ENCODE results near the gene TNS3. TPM values are rescaled to one million over a fixed set of nuclear protein-coding genes. Genes with fewer than 3 reads are reported as not detected.

The TNS3 gene
- total RNA-seq, 1 experiment from 2014 or later, result 533 TPM

DNA sequence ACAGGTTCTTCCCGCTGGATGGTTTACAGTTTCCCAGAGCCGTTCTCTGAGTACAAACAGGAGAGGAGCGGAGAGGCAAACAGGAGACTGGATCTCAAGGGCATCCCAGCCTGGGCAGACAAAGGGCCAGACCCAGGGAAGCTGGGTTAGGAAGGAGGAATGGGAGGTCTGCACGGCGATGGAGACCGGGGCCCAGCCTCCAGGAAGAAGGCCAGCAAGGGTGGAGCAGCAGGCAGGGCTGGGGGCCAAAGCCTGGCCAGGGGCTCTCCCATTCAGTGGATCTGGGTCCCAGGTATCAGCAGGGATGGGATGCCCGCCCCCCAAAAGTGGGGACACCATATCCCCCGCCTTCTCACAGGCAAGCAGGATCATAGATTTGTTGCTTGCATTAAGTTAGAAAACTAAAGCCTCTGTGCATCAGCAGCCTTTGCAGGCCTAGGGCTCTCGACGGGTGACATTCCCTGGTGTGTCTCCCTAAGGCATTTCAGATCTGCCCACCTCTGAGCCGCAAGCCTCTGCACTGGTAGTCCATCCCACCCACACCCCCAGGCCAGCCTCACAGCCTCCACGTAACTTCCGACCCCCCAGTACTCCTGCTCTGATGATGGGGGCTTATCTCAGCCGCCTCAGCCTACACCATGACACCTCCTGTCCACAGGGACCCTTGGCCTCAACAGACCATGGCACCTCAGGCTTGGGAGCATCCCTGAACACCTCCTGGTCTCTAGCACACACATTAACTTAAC lies 59.9 kb downstream of the TNS3 start:
- no TSS peak for BruUV-seq (replicated peaks)

DNA sequence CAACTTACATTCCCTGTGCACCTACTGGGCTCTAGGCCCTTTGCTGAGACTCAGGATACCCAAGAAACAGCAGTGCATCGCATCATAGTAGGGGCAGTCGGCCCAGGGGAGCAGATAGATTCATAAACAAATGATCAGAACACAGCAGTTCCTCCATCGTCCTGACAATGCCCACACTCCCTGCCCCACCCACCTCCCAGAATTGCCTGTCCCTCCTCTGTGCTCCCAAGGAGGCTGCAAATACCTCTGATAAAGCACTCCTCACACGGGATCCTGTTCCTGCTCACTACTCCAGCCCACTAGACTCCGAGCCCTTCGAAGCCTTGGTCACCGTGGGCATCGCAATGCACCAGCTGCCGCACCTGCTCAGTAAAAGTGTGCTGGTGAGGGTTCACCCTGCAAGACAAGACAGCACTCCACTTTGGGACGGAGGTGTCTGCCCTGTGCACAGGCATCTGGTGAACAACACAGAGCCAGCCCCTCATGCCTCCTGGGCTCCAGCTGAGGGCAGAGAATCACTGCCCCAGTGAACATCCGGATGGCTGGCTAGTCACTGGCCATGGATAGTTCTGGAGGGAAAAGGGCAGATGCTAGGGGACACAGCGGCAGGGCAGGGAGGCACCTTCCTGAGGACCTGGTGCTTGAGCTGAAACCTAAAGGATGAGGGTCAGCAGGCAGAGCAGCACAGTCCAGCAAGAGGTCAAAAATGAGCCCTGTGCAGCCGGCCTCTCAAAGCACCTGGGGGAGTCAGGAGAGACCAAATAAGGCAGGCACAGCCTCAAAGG lies 60.7 kb downstream of the TNS3 start:
- BruUV-seq (replicated peaks), result no TSS peak
- Histone ChIP-seq H3K27ac (ENCODE audit: low read length) (peak overlapping the region; percentile 86), H3K36me3 (ENCODE audit: control insufficient read depth, insufficient read depth, low read length) (peaks cover 34% of the 10 kb centered on the region), H3K27me3 (ENCODE audit: control insufficient read depth, insufficient read depth, low read length) (no peaks in the 10 kb centered on the region), H3K4me3 (ENCODE audit: low read depth in 2 of 2, low read length in 2 of 2) (no peak overlapping the region), H3K9me3 (ENCODE audit: control insufficient read depth, insufficient read depth, low read depth, low read length) (no peaks in the 10 kb centered on the region), H3K4me1 (ENCODE audit: control insufficient read depth, insufficient read depth, low read length) (peaks cover 91% of the 10 kb centered on the region)
- POLR2A ChIA-PET, result no interaction called here
- DNase-seq (ENCODE audit: low read depth, low spot score) (no peak), ATAC-seq (peak; percentile 6)
- CTCF ChIA-PET, result no interaction called here
- in situ Hi-C loops (cut with HindIII; ENCODE audit: low pct_unique_long_range_greater_than_20kb, low sequenced_read_pairs), result no loop called here
- TF ChIP-seq, protein P1, sequence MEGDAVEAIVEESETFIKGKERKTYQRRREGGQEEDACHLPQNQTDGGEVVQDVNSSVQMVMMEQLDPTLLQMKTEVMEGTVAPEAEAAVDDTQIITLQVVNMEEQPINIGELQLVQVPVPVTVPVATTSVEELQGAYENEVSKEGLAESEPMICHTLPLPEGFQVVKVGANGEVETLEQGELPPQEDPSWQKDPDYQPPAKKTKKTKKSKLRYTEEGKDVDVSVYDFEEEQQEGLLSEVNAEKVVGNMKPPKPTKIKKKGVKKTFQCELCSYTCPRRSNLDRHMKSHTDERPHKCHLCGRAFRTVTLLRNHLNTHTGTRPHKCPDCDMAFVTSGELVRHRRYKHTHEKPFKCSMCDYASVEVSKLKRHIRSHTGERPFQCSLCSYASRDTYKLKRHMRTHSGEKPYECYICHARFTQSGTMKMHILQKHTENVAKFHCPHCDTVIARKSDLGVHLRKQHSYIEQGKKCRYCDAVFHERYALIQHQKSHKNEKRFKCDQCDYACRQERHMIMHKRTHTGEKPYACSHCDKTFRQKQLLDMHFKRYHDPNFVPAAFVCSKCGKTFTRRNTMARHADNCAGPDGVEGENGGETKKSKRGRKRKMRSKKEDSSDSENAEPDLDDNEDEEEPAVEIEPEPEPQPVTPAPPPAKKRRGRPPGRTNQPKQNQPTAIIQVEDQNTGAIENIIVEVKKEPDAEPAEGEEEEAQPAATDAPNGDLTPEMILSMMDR (IDR thresholded peaks at IDR 0.05), result no peak
- TF ChIP-seq POLR2AphosphoS5 (IDR thresholded peaks at IDR 0.05; ENCODE audit: low read depth, low read length), result peak; percentile 43; the same call in 1 of the 2 replicates
- intact Hi-C loops (cut with micrococcal nuclease; ENCODE audit: unreplicated experiment), result no loop called here

More for the DNA sequence above, 59.9 kb downstream of the TNS3 start:
- POLR2A ChIA-PET, result no interaction called here
- Histone ChIP-seq H3K27ac (ENCODE audit: low read length) (peak overlapping the region; percentile 77), H3K36me3 (ENCODE audit: control insufficient read depth, insufficient read depth, low read length) (peaks cover 34% of the 10 kb centered on the region), H3K4me3 (ENCODE audit: low read depth in 2 of 2, low read length in 2 of 2) (no peak overlapping the region), H3K27me3 (ENCODE audit: control insufficient read depth, insufficient read depth, low read length) (no peaks in the 10 kb centered on the region), H3K9me3 (ENCODE audit: control insufficient read depth, insufficient read depth, low read depth, low read length) (no peaks in the 10 kb centered on the region), H3K4me1 (ENCODE audit: control insufficient read depth, insufficient read depth, low read length) (peaks cover 91% of the 10 kb centered on the region)
- CTCF ChIA-PET, result no interaction called here
- DNase-seq (ENCODE audit: low read depth, low spot score), result no peak
- in situ Hi-C loops (cut with HindIII; ENCODE audit: low pct_unique_long_range_greater_than_20kb, low sequenced_read_pairs) (no loop called here), intact Hi-C loops (cut with micrococcal nuclease; ENCODE audit: unreplicated experiment) (no loop called here)
- TF ChIP-seq SIN3A (IDR thresholded peaks at IDR 0.05; ENCODE audit: borderline replicate concordance, insufficient read depth, low read depth, low read length) (0 out of 2 replicates have a peak, but pooled peaks have one; percentile 25), POLR2AphosphoS5 (IDR thresholded peaks at IDR 0.05; ENCODE audit: low read depth, low read length) (peak; percentile 35), TCF7L2 (IDR thresholded peaks at IDR 0.05; ENCODE audit: low read depth, low read length) (no peak)
- ATAC-seq, result no peak; the same call in 1 of the 2 replicates

DNA sequence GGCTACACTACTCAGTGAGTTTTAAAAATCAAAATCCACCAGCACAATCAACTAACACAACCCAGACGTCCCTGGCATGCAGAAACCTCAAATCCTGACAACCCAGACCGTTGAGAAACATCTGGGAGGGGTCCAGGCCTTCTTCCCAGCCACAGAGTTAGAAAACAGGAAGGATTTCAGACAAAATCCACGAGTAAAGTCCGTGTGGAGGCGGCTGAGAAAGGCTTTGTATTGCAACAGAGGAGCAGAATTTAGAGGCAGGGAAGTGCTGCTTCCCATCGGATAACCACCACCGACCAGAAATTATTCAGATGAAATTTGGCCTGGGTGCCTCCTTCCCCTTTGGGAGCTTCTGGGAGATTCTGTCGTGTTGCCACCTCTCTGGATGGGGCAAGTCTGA lies 61.5 kb downstream of the TNS3 start:
- Histone ChIP-seq H3K27me3 (ENCODE audit: control insufficient read depth, insufficient read depth, low read length) (no peaks in the 10 kb centered on the region), H3K36me3 (ENCODE audit: control insufficient read depth, insufficient read depth, low read length) (peaks cover 36% of the 10 kb centered on the region), H3K4me3 (ENCODE audit: low read depth in 2 of 2, low read length in 2 of 2) (no peak overlapping the region), H3K27ac (ENCODE audit: low read length) (peak overlapping the region; percentile 86), H3K4me1 (ENCODE audit: control insufficient read depth, insufficient read depth, low read length) (peaks cover 91% of the 10 kb centered on the region), H3K9me3 (ENCODE audit: control insufficient read depth, insufficient read depth, low read depth, low read length) (no peaks in the 10 kb centered on the region)
- no TSS peak for BruUV-seq (replicated peaks)
- DNase-seq (ENCODE audit: low read depth, low spot score), result no peak
- ATAC-seq, result no peak
- in situ Hi-C loops (cut with HindIII; ENCODE audit: low pct_unique_long_range_greater_than_20kb, low sequenced_read_pairs) (no loop called here), intact Hi-C loops (cut with micrococcal nuclease; ENCODE audit: unreplicated experiment) (no loop called here)
- TF ChIP-seq, protein P2, sequence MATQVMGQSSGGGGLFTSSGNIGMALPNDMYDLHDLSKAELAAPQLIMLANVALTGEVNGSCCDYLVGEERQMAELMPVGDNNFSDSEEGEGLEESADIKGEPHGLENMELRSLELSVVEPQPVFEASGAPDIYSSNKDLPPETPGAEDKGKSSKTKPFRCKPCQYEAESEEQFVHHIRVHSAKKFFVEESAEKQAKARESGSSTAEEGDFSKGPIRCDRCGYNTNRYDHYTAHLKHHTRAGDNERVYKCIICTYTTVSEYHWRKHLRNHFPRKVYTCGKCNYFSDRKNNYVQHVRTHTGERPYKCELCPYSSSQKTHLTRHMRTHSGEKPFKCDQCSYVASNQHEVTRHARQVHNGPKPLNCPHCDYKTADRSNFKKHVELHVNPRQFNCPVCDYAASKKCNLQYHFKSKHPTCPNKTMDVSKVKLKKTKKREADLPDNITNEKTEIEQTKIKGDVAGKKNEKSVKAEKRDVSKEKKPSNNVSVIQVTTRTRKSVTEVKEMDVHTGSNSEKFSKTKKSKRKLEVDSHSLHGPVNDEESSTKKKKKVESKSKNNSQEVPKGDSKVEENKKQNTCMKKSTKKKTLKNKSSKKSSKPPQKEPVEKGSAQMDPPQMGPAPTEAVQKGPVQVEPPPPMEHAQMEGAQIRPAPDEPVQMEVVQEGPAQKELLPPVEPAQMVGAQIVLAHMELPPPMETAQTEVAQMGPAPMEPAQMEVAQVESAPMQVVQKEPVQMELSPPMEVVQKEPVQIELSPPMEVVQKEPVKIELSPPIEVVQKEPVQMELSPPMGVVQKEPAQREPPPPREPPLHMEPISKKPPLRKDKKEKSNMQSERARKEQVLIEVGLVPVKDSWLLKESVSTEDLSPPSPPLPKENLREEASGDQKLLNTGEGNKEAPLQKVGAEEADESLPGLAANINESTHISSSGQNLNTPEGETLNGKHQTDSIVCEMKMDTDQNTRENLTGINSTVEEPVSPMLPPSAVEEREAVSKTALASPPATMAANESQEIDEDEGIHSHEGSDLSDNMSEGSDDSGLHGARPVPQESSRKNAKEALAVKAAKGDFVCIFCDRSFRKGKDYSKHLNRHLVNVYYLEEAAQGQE (IDR thresholded peaks at IDR 0.05; ENCODE audit: insufficient read depth in 1 of 2, low read depth in 2 of 2, low read length in 1 of 2), result no peak
- TF ChIP-seq TCF7L2 (IDR thresholded peaks at IDR 0.05; ENCODE audit: low read depth, low read length), result no peak
- POLR2A ChIA-PET, result interaction anchor here (0.7 kb wide), 1 partner anchor 77 kb away, joined by 3 read pairs; no protein-coding TSS in a partner anchor
- CTCF ChIA-PET, result no interaction called here
